Prostate gland (tissue), 2 donors: ENCODE data around the gene NDOR1. TPM values are rescaled to one million over a fixed set of nuclear protein-coding genes. Genes with fewer than 3 reads are reported as not detected.

Source experiments
- DNase-seq: peaks from one replicate; pipeline ENCODE4 v3.0.0-alpha.2; 2019; ENCODE audit warnings: low spot score
- H3K27ac ChIP-seq, 2 donors: fragments of 200-600 bp; sonication (generic); 2 replicates each; pipeline ENCODE4 v1.5.1; 2017 to 2019
- H3K27me3 ChIP-seq: fragments of 200-600 bp; sonication (generic); replicated peaks from 2 replicates; pipeline ENCODE4 v1.5.1; 2019; ENCODE audit not compliant: insufficient read depth
- H3K36me3 ChIP-seq, 2 donors: fragments of 200-600 bp; sonication (generic); 1 replicate in 1 of 2; 2 replicates in 1 of 2; pipeline versions ENCODE4 v1.5.1 to v1.8.1; 2017 to 2019
- H3K4me1 ChIP-seq: fragments of 200-600 bp; sonication (generic); replicated peaks from 2 replicates; pipeline ENCODE4 v1.5.1; 2019
- H3K4me3 ChIP-seq, 2 donors: fragments of 200-600 bp; sonication (generic); 2 replicates each; pipeline ENCODE4 v1.5.1; 2017 to 2019
- H3K9me3 ChIP-seq: fragments of 200-600 bp; sonication (generic); 2 replicates; pipeline ENCODE4 v1.5.1; 2017
- CTCF ChIP-seq, 4 experiments: fragments of 200-600 bp in 2 of 4; fragments of 450-650 bp in 2 of 4; sonication (generic) in 2 of 4; IDR thresholded peaks; 1 replicate in 3 of 4; 2 replicates in 1 of 4; pipeline ENCODE4 v1.5.1; 2016 to 2019; ENCODE audit warnings: antibody characterized with exemption in 4 of 4, mild to moderate bottlenecking in 2 of 4, moderate library complexity in 2 of 4
- POLR2A ChIP-seq: fragments of 450-650 bp; IDR thresholded peaks from one replicate; pipeline ENCODE4 v1.6.1; 2016; ENCODE audit warnings: antibody characterized with exemption, mild to moderate bottlenecking
- POLR2AphosphoS5 ChIP-seq: sonication (generic); formaldehyde crosslinking; IDR thresholded peaks from one replicate; pipeline ENCODE4 v1.6.1; 2017; ENCODE audit warnings: antibody characterized with exemption
- WGBS: methylation state at CpG from one replicate; pipeline ENCODE4 v1.1.5; 2018; 5-methylcytosine and 5-hydroxymethylcytosine counted together
- intact Hi-C: fragments of 100-400 bp; cut with DNase I; formaldehyde crosslinking; loops from one replicate; pipeline ENCODE4 v1.14.2; 2022
- total RNA-seq, 2 donors: library from RNA; depleted of rRNA; stranded (reverse); fragments of >200 nt; gene quantifications; one replicate each; pipeline ENCODE4 v1.1.0, GENCODE V29; 2016

NDOR1 gene
- total RNA-seq, 2 donors from 2014 or later = 18.5 to 31.9 TPM

GRCh38 chr9:137176302-137177182 lies 29.0 kb upstream of the NDOR1 start:
- Histone ChIP-seq H3K9me3 (no peaks in the 10 kb centered on the region), H3K27ac (no peak overlapping the region), H3K4me1 (peaks cover 28% of the 10 kb centered on the region), H3K27me3 (no peaks in the 10 kb centered on the region), H3K4me3 (no peak overlapping the region), H3K36me3 (peaks cover 12 to 17% of the 10 kb centered on the region in 2 donors)
- DNase-seq = peak; percentile 39
- intact Hi-C loops = no loop called here
- 50% methylated on average over 17 of the region's 17 CpGs for WGBS
- no peak for TF ChIP-seq POLR2A
- peak; percentile 55 for TF ChIP-seq POLR2AphosphoS5
- peak in 3 of 4 experiments; percentile 28 to 65 (median 60) for TF ChIP-seq CTCF (IDR thresholded peaks at IDR 0.05)

GRCh38 chr9:137178201-137178938 lies 27.1 kb upstream of the NDOR1 start:
- peaks cover 10% of the 10 kb centered on the region for H3K4me1 ChIP-seq
- no peak for DNase-seq
- TF ChIP-seq POLR2A (no peak), CTCF (IDR thresholded peaks at IDR 0.05) (no peak), POLR2AphosphoS5 (no peak)
- H3K36me3 ChIP-seq = peaks cover 18 to 32% of the 10 kb centered on the region in 2 donors
- no peak overlapping the region for H3K27ac ChIP-seq
- no peaks in the 10 kb centered on the region for H3K9me3 ChIP-seq
- H3K4me3 ChIP-seq = no peak overlapping the region
- WGBS = 93% methylated on average over 23 of the region's 23 CpGs
- H3K27me3 ChIP-seq = no peaks in the 10 kb centered on the region
- intact Hi-C loops = no loop called here

- no peak for DNase-seq
- peaks cover 19 to 39% of the 10 kb centered on the region in 2 donors for H3K36me3 ChIP-seq
- peaks cover 3% of the 10 kb centered on the region for H3K4me1 ChIP-seq
- H3K27ac ChIP-seq = no peak overlapping the region
- H3K4me3 ChIP-seq = no peak overlapping the region
- TF ChIP-seq POLR2A (no peak), POLR2AphosphoS5 (no peak), CTCF (IDR thresholded peaks at IDR 0.05) (no peak)
- H3K27me3 ChIP-seq = no peaks in the 10 kb centered on the region
- intact Hi-C loops = no loop called here
- WGBS = 90% methylated on average over 19 of the region's 19 CpGs
- no peaks in the 10 kb centered on the region for H3K9me3 ChIP-seq
Observed at GRCh38 chr9:137178939-137179630, 26.4 kb upstream of the NDOR1 start.

- peaks cover 19 to 39% of the 10 kb centered on the region in 2 donors for H3K36me3 ChIP-seq
- WGBS = 93% methylated on average over 17 of the region's 17 CpGs
- DNase-seq = no peak
- no peak overlapping the region for H3K27ac ChIP-seq
- H3K4me3 ChIP-seq = no peak overlapping the region
- TF ChIP-seq CTCF (IDR thresholded peaks at IDR 0.05) (no peak), POLR2A (no peak), POLR2AphosphoS5 (no peak)
- no peaks in the 10 kb centered on the region for H3K9me3 ChIP-seq
- no peaks in the 10 kb centered on the region for H3K27me3 ChIP-seq
- H3K4me1 ChIP-seq = no peaks in the 10 kb centered on the region
- intact Hi-C loops = no loop called here
Observed at GRCh38 chr9:137179761-137180160, 25.7 kb upstream of the NDOR1 start.
